Stimulated activated CD8-positive, alpha-beta memory T cell treated with anti-CD3 and anti-CD28 coated beads, Interleukin-2, amount 100 ng/mL, for 48 hours (primary cell): ENCODE data around the gene SHISA9.

ENCODE experiments used
- DNase-seq, 2 donors: peaks; one replicate each; pipeline ENCODE4 v3.0.0-alpha.2; 2020; ENCODE audit warnings: low read depth in 2 of 2

SHISA9 gene

GRCh38 chr16:13264749-13265552 lies 363.6 kb downstream of the SHISA9 start:
- no peak for DNase-seq

DNA sequence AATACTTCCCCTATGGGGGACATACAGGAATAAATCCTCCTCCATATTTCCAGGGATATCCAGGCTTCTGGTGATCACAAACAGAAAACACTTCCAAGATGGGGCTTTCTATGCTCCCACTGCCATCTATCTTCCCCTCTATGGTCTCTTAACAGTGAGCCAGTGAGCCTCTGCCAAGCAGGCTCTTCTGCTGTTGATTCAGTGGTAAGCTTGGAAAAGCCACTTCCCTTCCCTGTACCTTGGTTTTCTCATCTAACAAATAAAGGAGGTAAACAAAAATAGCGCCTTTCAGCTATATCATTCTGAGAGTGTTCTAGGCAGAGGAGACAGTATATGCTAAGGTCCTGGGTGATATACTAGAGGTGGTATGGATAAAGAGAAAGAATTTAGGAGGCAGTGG lies 368.0 kb downstream of the SHISA9 start:
- no peak for DNase-seq

DNA sequence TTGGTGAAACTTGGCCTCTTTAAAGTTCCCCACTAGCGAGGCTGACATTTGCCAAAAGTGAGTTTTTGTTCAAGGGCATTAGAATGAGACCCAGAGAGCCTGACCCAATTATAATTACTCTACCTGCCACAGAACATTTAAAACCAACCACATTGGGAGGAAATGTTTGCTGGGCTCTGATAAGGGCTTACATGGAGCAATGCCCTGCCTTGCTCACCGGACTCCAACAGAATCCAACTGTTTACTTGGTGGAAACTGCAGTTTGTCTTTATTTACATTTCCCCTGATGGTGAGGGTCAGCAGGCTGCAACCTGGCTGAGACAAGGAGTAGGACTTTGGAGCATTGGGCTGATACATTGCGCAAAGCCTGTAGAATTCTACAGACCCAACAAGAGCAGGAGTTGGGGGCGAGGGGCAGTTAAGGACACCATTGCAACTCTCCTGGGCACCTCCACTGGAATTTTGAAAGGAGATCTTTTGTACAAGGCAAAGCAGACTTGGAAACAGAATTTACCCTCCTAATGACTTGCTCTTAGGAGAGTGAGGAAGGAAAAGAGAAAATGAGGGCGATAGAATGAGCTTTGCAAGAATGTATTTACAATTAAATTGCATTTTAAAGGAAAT lies 368.6 kb downstream of the SHISA9 start:
- DNase-seq, result no peak

GRCh38 chr16:13270602-13271001 lies 369.2 kb downstream of the SHISA9 start:
- DNase-seq, result no peak

DNA sequence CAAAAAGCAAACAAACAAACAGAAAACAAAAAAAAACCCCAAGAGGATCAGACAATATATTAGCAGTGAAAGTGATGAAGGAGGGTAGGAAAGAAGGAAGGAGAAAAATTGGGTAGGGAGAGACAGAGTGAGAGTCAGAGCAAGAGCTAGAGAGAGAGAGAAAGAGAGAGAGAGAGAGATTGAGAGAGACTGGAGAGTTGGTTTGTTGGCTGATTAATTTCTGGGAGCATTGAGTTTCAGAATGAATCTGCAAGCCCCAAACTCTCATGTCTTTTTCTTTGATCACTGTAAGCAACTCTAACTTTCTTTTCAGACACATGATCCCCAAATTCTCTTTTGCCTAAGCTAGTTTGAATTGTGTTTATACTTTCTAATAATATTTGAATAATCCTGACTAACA lies 388.1 kb downstream of the SHISA9 start:
- DNase-seq, result no peak
